ENCODE results near the gene KATNB1.

KATNB1 gene

DNA sequence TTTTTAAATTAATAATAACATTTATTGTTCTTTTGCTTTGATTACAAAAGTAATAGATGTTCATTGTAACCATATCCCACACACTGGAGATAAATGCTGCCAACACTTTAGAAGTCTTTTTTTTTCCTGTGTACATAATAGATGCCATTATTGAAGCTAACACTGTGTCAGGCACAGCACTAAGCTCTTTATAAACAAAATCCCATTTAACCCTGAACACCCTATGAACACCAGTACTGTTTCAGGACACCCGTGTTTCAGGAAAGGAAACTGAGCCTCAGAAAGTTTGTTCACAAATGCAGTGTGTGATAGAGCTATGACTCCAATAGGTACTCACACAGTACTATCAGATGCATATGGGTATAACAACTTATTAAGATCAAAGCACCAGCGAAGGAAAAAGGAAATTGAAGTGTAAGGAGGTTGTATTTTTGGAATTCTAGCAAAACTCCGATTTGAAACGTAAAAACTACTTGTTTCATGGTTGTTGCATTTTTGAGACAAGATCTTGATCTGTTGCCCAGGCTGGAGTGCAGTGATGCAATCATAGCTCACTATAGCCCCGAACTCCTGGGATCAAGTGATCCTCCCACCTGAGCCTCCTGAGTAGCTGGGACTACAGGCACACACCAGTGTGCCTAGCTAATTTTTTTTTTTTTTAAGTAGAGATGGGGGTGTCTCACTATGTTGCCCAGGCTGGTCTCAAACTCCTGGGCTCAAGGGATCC, 68.7 kb downstream of the KATNB1 start:
- no peak for DNase-seq (ENCODE audit: low read depth in 2 of 3, low spot score in 2 of 3)

DNA sequence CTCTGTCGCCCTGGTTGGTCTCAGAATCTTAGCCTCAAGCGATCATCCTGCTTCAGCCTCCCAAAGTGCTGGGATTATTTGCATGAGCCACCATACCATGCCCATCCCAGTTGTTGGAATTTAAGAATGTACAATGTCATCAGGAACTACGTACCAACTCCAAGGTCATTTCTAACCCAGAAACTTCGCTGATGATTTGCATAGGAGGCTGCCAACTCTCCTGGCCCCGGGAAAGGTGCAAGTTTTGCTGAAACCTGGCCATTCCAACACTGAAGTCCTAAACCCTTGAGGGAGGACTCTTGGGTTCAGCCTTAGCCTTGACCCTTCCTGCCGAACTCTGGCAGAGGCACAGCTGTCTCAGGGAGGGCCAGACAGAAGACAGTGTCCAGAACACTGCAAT, 69.6 kb downstream of the KATNB1 start:
- DNase-seq (ENCODE audit: low read depth in 2 of 3, low spot score in 2 of 3) = no peak
